ENCODE measurements around the gene MBOAT2. TPM values are rescaled to one million over a fixed set of nuclear protein-coding genes. Genes with fewer than 3 reads are reported as not detected.
A peak's percentile ranks its signal among the peaks of the same experiment; 100 is the strongest.

Gene MBOAT2
- total RNA-seq, 2 donors from 2014 or later, result 3.5 to 7.7 TPM

- Mint-ChIP-seq H3K4me3 (no peak overlapping the region), H3K9me3 (no peaks in the 10 kb centered on the region), H3K27ac (no peak overlapping the region), H3K27me3 (ENCODE audit: low read depth) (no peaks in the 10 kb centered on the region), H3K36me3 (ENCODE audit: insufficient read depth in 2 of 2) (peaks cover 0 to 4% of the 10 kb centered on the region in 2 donors), H3K4me1 (ENCODE audit: low read depth) (peaks cover 10% of the 10 kb centered on the region)
- ATAC-seq (replicated peaks in 1 of 2) (no peak), DNase-seq (no peak)
These were observed 5.6 kb upstream of the MBOAT2 start for GRCh38 chr2:9008951-9009664.

DNA sequence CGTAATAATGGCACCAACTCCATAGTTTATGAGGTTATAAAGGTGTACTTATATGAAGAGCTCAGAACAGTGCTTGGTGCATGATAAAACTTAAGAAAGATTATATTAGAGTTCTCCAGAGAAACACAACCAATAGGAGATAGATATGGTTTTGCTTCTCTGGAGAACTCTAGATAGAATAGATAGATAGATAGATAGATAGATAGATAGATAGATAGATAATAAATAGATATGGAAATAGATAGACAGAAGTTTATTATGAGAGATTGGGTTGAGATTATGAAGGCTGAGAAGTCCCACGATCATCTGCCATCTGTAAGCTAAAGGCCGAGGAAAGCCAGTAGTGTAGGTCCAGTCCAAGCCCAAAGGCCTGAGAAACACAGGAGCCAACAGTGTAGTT lies 2.9 kb upstream of the MBOAT2 start:
- ATAC-seq (replicated peaks in 1 of 2), result no peak
- DNase-seq, result no peak
- Mint-ChIP-seq H3K27me3 (ENCODE audit: low read depth) (peaks cover 10% of the 10 kb centered on the region), H3K9me3 (no peaks in the 10 kb centered on the region), H3K36me3 (ENCODE audit: insufficient read depth in 2 of 2) (peaks cover 0 to 4% of the 10 kb centered on the region in 2 donors), H3K4me1 (ENCODE audit: low read depth) (peaks cover 17% of the 10 kb centered on the region), H3K4me3 (no peak overlapping the region), H3K27ac (no peak overlapping the region)

- Mint-ChIP-seq H3K27me3 (ENCODE audit: low read depth) (peaks cover 10% of the 10 kb centered on the region), H3K9me3 (no peaks in the 10 kb centered on the region), H3K4me1 (ENCODE audit: low read depth) (peaks cover 17% of the 10 kb centered on the region), H3K36me3 (ENCODE audit: insufficient read depth in 2 of 2) (peaks cover 0 to 4% of the 10 kb centered on the region in 2 donors), H3K4me3 (peak overlapping the region; percentile 82 to 84), H3K27ac (peak overlapping the region; percentile 22)
- DNase-seq (no peak), ATAC-seq (replicated peaks in 1 of 2) (peak in 1 of 2 donors; percentile 4)
These were observed 1.1 kb upstream of the MBOAT2 start for GRCh38 chr2:9004338-9005204.

DNA sequence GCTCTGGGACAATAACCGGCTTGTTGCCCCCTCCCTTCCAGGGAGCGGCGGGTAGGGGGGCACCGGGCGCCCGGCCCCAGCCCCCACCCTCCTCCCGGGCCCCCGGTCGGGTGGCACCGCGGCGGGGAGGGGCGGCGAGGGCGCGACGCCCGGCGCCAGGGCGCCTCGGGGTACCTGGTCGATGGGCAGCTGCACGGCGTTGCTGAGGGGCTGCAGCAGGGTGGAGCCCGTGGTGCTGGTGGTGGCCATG lies 193 bp downstream of the MBOAT2 start:
- Mint-ChIP-seq H3K4me3 (no peak overlapping the region), H3K4me1 (ENCODE audit: low read depth) (peaks cover 17% of the 10 kb centered on the region), H3K9me3 (no peaks in the 10 kb centered on the region), H3K27ac (no peak overlapping the region), H3K36me3 (ENCODE audit: insufficient read depth in 2 of 2) (peaks cover 0 to 4% of the 10 kb centered on the region in 2 donors), H3K27me3 (ENCODE audit: low read depth) (peaks cover 10% of the 10 kb centered on the region)
- no peak for ATAC-seq (replicated peaks in 1 of 2)
- peak in 1 of 2 donors; percentile 1 for DNase-seq

DNA sequence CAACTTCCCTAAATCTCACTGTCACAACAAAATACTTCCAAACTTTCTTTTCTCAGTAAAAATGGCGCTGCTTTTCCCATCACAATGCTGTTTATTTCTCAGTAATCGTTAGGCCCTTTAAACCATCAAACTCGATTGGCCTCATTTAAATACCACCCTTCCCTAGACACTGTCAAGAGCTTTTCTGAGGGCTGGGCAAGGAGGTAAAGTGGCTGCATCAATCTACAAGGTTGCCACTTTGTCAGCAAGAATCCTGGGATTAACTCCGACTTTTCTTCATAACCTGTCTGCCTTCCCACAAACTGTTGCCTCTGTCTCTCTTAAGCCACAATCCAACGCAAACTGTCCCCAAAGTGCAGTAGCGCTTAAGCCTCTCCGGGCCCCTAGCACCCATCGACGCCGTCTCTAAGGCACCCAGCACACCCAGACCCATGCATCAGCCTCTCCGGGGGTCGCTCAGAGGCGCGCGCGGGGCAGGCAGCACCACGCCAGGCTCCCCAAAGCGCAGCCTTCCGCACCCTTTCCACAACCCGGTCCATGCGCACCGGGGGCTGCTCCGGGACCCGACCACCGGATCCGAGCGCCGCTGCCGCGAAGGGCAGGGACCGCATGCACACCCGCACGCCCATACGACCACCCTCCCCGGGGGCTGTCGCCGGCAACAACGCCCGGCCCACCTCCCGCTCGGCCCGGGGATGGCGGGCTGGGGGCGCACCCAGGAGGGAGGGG lies 683 bp downstream of the MBOAT2 start:
- Mint-ChIP-seq H3K4me3 (peak overlapping the region; percentile 67 to 81), H3K4me1 (ENCODE audit: low read depth) (peaks cover 17% of the 10 kb centered on the region), H3K27me3 (ENCODE audit: low read depth) (peaks cover 10% of the 10 kb centered on the region), H3K9me3 (no peaks in the 10 kb centered on the region), H3K27ac (no peak overlapping the region), H3K36me3 (ENCODE audit: insufficient read depth in 2 of 2) (peaks cover 0 to 4% of the 10 kb centered on the region in 2 donors)
- DNase-seq, result peak; percentile 7 to 21
- ATAC-seq (replicated peaks in 1 of 2), result no peak

- Mint-ChIP-seq H3K36me3 (ENCODE audit: insufficient read depth in 2 of 2) (peaks cover 0 to 4% of the 10 kb centered on the region in 2 donors), H3K4me3 (peak overlapping the region; percentile 67 to 81), H3K27ac (no peak overlapping the region), H3K27me3 (ENCODE audit: low read depth) (peaks cover 10% of the 10 kb centered on the region), H3K9me3 (no peaks in the 10 kb centered on the region), H3K4me1 (ENCODE audit: low read depth) (peaks cover 17% of the 10 kb centered on the region)
- ATAC-seq (replicated peaks in 1 of 2), result no peak
- no peak for DNase-seq
These were observed 1.2 kb downstream of the MBOAT2 start for GRCh38 chr2:9002313-9002636.

GRCh38 chr2:9001778-9002177 lies 1.7 kb downstream of the MBOAT2 start:
- H3K27ac Mint-ChIP-seq, result no peak overlapping the region
- no peak for ATAC-seq (replicated peaks in 1 of 2)
- H3K4me1 Mint-ChIP-seq (ENCODE audit: low read depth), result peaks cover 17% of the 10 kb centered on the region
- H3K27me3 Mint-ChIP-seq (ENCODE audit: low read depth), result peaks cover 10% of the 10 kb centered on the region
- no peak overlapping the region for H3K4me3 Mint-ChIP-seq
- no peak for DNase-seq
- no peaks in the 10 kb centered on the region for H3K9me3 Mint-ChIP-seq
- H3K36me3 Mint-ChIP-seq (ENCODE audit: insufficient read depth in 2 of 2), result peaks cover 0 to 4% of the 10 kb centered on the region in 2 donors

GRCh38 chr2:9001229-9001628 lies 2.3 kb downstream of the MBOAT2 start:
- no peaks in the 10 kb centered on the region for H3K9me3 Mint-ChIP-seq
- DNase-seq, result no peak
- no peak for ATAC-seq (replicated peaks in 1 of 2)
- H3K4me1 Mint-ChIP-seq (ENCODE audit: low read depth), result peaks cover 17% of the 10 kb centered on the region
- peaks cover 0 to 4% of the 10 kb centered on the region in 2 donors for H3K36me3 Mint-ChIP-seq (ENCODE audit: insufficient read depth in 2 of 2)
- H3K27me3 Mint-ChIP-seq (ENCODE audit: low read depth), result peaks cover 10% of the 10 kb centered on the region
- H3K4me3 Mint-ChIP-seq, result no peak overlapping the region
- no peak overlapping the region for H3K27ac Mint-ChIP-seq

DNA sequence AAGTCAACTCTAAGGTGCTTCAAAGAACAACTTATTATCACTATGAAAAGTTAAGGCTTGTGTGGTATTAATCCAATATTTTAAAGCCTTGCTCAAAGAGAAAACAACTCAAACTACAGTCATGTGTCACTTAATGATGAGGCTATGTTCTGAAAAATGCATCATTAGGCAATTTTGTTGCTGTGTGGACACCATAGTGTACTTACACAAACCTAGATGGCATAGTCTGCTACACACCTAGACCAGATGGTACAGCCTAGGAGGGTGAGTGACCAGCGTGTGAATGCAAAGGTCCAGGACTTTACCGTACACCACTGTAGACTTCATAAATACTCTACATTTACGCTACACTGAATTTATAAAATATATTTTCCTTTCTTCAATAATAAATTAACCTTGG lies 3.0 kb downstream of the MBOAT2 start:
- DNase-seq (no peak), ATAC-seq (replicated peaks in 1 of 2) (no peak)
- Mint-ChIP-seq H3K4me3 (no peak overlapping the region), H3K36me3 (ENCODE audit: insufficient read depth in 2 of 2) (peaks cover 0 to 4% of the 10 kb centered on the region in 2 donors), H3K9me3 (no peaks in the 10 kb centered on the region), H3K4me1 (ENCODE audit: low read depth) (peaks cover 17% of the 10 kb centered on the region), H3K27ac (no peak overlapping the region), H3K27me3 (ENCODE audit: low read depth) (peaks cover 10% of the 10 kb centered on the region)

DNA sequence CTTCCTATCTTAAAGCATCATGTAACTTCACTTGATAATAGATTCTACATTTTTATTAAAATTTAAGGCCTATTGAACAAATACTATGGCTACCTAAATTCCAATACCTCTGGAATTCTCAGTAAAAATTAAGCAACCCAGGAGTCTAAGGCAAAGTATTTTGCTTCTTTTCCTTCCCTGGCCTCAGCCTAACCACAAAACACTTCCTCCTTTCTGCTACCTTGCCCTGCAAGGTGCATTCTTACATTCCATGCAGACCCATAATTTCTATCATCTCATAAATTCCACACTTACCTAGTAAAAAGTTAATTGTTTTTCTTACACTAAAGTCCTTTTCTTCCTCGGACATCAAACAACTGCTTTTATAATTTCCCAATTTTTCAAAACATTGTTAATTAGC lies 3.7 kb downstream of the MBOAT2 start:
- Mint-ChIP-seq H3K27me3 (ENCODE audit: low read depth) (peaks cover 10% of the 10 kb centered on the region), H3K9me3 (no peaks in the 10 kb centered on the region), H3K4me3 (no peak overlapping the region), H3K27ac (no peak overlapping the region), H3K36me3 (ENCODE audit: insufficient read depth in 2 of 2) (peaks cover 0 to under 1% of the 10 kb centered on the region in 2 donors), H3K4me1 (ENCODE audit: low read depth) (peaks cover 14% of the 10 kb centered on the region)
- ATAC-seq (replicated peaks in 1 of 2), result no peak
- DNase-seq, result no peak

DNA sequence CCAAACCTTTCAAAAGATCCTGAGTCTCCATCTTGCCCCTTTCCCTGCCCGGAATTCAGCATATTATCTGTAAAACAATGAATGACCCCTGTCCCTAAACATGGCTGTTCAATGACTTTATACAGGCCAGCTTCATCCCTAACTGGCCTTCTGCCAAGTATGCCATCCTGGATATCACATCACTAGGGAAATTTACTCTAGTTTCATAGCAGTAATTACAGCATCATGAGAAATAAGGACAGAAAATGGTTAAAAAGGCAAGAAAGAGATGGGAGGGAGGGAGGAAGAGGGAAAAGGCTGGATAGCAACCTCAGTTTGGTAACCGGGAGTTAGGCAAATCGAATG lies 4.4 kb downstream of the MBOAT2 start:
- H3K36me3 Mint-ChIP-seq (ENCODE audit: insufficient read depth in 2 of 2), result no peaks in the 10 kb centered on the region

DNA sequence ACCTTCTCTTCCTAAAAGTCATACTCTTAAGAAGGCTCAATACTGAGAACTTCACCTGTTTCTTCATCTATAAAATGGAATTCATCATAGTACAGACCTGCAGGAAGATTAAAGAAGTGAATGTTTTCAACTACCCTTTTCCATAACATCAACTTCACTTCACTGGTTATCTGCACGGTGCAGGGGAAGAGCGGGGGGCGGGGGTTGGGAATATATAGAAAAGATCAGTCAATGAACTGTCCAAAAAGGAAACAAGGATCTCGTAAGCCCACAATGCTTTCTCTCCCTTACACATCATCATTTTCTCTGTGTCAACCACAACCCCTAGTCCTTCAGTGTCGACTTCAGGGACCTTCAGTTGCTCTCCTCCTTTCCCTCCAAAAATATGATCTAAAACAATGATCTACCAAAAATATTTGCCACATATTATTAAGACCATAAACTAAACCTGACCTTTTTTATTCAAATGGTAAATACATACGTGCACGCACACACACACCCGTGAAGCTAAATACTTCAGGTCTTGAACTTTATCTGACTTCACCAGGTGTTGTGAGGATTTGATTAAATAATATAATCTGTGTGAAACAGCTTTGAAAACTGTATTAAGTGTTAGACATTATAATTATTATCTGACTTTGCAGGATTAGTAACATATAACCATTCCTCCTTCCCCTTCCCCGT lies 4.9 kb downstream of the MBOAT2 start:
- H3K27me3 Mint-ChIP-seq (ENCODE audit: low read depth), result peaks cover 10% of the 10 kb centered on the region

More for the DNA sequence above, 4.4 kb downstream of the MBOAT2 start:
- DNase-seq (no peak), ATAC-seq (replicated peaks in 1 of 2) (no peak)
- Mint-ChIP-seq H3K9me3 (no peaks in the 10 kb centered on the region), H3K27ac (no peak overlapping the region), H3K4me1 (ENCODE audit: low read depth) (peaks cover 7% of the 10 kb centered on the region), H3K4me3 (no peak overlapping the region), H3K27me3 (ENCODE audit: low read depth) (peaks cover 10% of the 10 kb centered on the region)

DNA sequence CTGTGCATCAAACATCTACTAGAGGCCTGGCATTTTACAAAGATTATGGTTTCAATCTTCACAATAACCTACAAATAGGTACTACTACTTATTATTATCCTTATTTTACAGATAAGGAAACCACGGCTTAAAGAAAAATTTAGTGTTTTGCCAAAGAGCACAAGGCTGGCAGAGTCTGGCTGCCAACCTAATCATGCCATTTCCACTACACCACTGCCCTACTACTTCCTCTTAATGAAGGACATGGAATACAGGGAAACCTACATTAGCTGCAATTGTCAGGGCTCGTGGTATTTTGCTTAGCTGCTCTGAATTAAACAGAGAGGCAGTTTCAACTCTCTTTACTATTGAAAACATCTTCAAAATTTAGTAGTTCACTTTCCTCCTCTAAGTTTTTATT lies 5.9 kb downstream of the MBOAT2 start:
- Mint-ChIP-seq H3K4me1 (ENCODE audit: low read depth) (peaks cover 3% of the 10 kb centered on the region), H3K4me3 (no peak overlapping the region), H3K27ac (no peak overlapping the region), H3K36me3 (ENCODE audit: insufficient read depth in 2 of 2) (no peaks in the 10 kb centered on the region), H3K9me3 (no peaks in the 10 kb centered on the region), H3K27me3 (ENCODE audit: low read depth) (peaks cover 7% of the 10 kb centered on the region)
- ATAC-seq (replicated peaks in 1 of 2), result no peak
- DNase-seq, result no peak

More for the DNA sequence above, 4.9 kb downstream of the MBOAT2 start:
- DNase-seq (no peak), ATAC-seq (replicated peaks in 1 of 2) (no peak)
- Mint-ChIP-seq H3K4me1 (ENCODE audit: low read depth) (peaks cover 7% of the 10 kb centered on the region), H3K4me3 (no peak overlapping the region), H3K27ac (no peak overlapping the region), H3K36me3 (ENCODE audit: insufficient read depth in 2 of 2) (no peaks in the 10 kb centered on the region), H3K9me3 (no peaks in the 10 kb centered on the region)

Measured in activated T-cell treated with anti-CD3 and anti-CD28 coated beads, Interleukin-2, amount 50 U/mL, for 72 hours (primary cell).